Duodenal mucosa (tissue), 2 donors: ENCODE results near the gene PTGFR.

Experiments used
- H3K27ac ChIP-seq: one replicate; pipeline ENCODE4 v1.7.0; 2013; ENCODE audit warnings: low read depth, low read length
- H3K27me3 ChIP-seq, 2 donors: one replicate each; pipeline ENCODE4 v1.7.0; 2013; ENCODE audit warnings: low read length in 2 of 2, control low read depth in 1 of 2; ENCODE audit not compliant: insufficient read depth in 2 of 2, control insufficient read depth in 1 of 2
- H3K36me3 ChIP-seq, 2 donors: one replicate each; pipeline ENCODE4 v1.7.0; 2013; ENCODE audit warnings: low read length in 2 of 2, control low read depth in 1 of 2; ENCODE audit not compliant: insufficient read depth in 2 of 2, control insufficient read depth in 1 of 2
- H3K4me1 ChIP-seq, 2 donors: one replicate each; pipeline ENCODE4 v1.7.0; 2013; ENCODE audit warnings: low read length in 2 of 2, control low read depth in 1 of 2; ENCODE audit not compliant: insufficient read depth in 2 of 2, control insufficient read depth in 1 of 2
- H3K4me3 ChIP-seq, 2 donors: one replicate each; pipeline ENCODE4 v1.7.0; 2013; ENCODE audit warnings: low read length in 2 of 2, low read depth in 1 of 2
- H3K9ac ChIP-seq, 2 donors: one replicate each; pipeline ENCODE4 v1.7.0; 2013; ENCODE audit warnings: low read length in 2 of 2, low read depth in 1 of 2
- H3K9me3 ChIP-seq, 2 donors: one replicate each; pipeline ENCODE4 v1.7.0; 2013; ENCODE audit warnings: low read length in 2 of 2, control low read depth in 1 of 2; ENCODE audit not compliant: control insufficient read depth in 1 of 2

The PTGFR gene

DNA sequence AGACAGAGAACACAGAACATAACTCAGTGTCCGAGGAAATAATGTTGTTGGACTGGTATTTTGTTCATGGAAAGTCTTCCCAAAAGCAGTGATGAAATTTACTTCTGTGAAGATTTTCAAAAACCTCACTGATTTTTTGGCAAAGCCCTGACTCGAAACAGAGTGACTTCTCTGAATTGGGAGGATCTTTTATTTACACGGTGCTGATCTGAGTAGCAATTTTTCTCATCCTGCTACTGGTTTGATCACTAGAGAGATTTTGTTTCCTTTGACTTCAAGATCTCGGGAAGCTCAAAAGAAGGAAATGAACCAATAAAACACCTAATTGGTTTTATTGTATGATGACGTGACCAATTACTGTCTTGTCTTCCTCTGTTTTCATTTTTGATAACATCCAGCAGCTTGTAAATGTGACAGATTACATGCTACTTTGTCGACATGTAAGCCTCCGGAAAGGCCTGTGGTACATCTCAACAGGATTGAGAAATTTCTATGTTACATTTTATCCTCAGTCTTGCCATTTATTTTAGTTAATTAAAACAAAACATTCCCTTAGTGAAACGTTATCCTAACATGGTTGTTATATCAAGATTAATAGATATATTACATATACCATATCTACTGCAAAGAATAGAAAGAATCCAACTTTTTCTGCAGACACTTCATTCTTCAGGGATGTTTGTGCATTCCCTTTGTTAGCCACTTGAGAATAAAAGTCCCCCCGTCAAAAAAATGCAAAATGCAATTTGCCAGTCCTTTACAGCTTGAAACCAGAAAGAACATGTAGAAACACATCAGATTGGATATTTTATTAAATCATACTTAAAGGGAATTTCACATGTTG is 86.7 kb downstream of the PTGFR start:
- Histone ChIP-seq H3K4me3 (no peak overlapping the region), H3K27ac (no peak overlapping the region), H3K9me3 (no peaks in the 10 kb centered on the region), H3K9ac (no peak overlapping the region), H3K4me1 (no peaks in the 10 kb centered on the region), H3K27me3 (no peaks in the 10 kb centered on the region), H3K36me3 (no peaks in the 10 kb centered on the region)

DNA sequence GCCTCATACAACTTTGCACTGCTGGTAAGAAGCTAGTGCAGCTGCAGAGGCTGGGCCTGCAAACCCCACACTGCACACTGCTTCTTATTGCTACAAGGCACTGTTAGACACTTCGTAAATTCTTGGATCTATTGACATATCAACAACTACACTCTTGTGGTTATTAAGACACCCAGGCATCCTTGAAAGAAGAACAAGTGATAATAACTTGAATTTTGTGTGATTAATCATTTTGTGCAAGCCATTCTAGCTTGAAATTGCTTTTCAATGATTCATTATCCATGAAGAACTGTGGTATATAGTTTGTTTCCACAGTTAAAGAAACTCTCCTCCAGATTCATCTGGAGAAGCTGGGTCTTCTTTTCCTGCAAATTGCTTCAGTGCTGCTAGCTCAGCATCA is 95.8 kb downstream of the PTGFR start:
- no peak overlapping the region for H3K27ac ChIP-seq
- H3K4me3 ChIP-seq, result no peak overlapping the region
- no peak overlapping the region for H3K9ac ChIP-seq
- H3K27me3 ChIP-seq, result no peaks in the 10 kb centered on the region
- no peaks in the 10 kb centered on the region for H3K36me3 ChIP-seq
- H3K9me3 ChIP-seq, result no peaks in the 10 kb centered on the region
- no peaks in the 10 kb centered on the region for H3K4me1 ChIP-seq

DNA sequence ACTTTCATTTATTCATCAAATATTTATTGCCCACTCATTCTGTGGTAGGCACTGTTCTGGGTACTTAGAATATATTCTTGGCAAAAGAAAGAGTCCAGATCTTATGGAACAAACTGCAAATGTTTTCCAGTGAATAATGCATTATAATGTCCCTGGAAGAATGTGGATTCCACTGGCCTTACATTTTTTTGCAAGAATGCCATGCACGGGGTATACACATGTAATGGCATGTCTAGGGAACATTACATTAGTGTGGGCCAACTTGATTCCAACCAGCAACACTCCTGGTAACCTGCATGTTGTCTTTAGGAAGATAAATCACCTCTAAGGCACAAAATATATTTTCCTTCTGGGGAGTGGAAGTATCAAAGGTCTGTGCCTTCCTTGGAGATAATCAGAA is 96.4 kb downstream of the PTGFR start:
- Histone ChIP-seq H3K9me3 (no peaks in the 10 kb centered on the region), H3K36me3 (no peaks in the 10 kb centered on the region), H3K9ac (no peak overlapping the region), H3K27ac (no peak overlapping the region), H3K4me3 (no peak overlapping the region), H3K27me3 (no peaks in the 10 kb centered on the region), H3K4me1 (no peaks in the 10 kb centered on the region)
